Muscle layer of colon (tissue), 2 donors: ENCODE results near the gene LGALS3BP.

Experiments used
- H3K27ac ChIP-seq: one replicate; pipeline ENCODE4 v1.7.0; 2013; ENCODE audit warnings: low read depth, mild to moderate bottlenecking, low read length, moderate library complexity
- H3K27me3 ChIP-seq, 2 donors: one replicate each; pipeline ENCODE4 v1.7.0; 2013; ENCODE audit warnings: low read length in 2 of 2, mild to moderate bottlenecking in 2 of 2; ENCODE audit not compliant: insufficient read depth in 2 of 2, control insufficient read depth in 1 of 2
- H3K36me3 ChIP-seq: one replicate; pipeline ENCODE4 v1.7.0; 2013; ENCODE audit warnings: mild to moderate bottlenecking, low read length; ENCODE audit not compliant: insufficient read depth
- H3K4me1 ChIP-seq: one replicate; pipeline ENCODE4 v1.7.0; 2013; ENCODE audit warnings: mild to moderate bottlenecking, low read length; ENCODE audit not compliant: insufficient read depth
- H3K4me3 ChIP-seq, 2 donors: one replicate each; pipeline ENCODE4 v1.7.0; 2013; ENCODE audit warnings: low read length in 2 of 2, low read depth in 1 of 2, mild to moderate bottlenecking in 1 of 2, moderate library complexity in 1 of 2
- H3K9ac ChIP-seq: one replicate; pipeline ENCODE4 v1.7.0; 2013; ENCODE audit warnings: low read length
- H3K9me3 ChIP-seq: one replicate; pipeline ENCODE4 v1.7.0; 2013; ENCODE audit warnings: mild to moderate bottlenecking, low read length
- donor health status: abdominal sarcoma.
- donor health status: Adenocarcinoma of cecum.

The LGALS3BP gene

GRCh38 chr17:78921437-78921971, 58.2 kb downstream of the LGALS3BP start:
- Histone ChIP-seq H3K4me3 (peak overlapping the region in 1 of 2 donors; percentile 43), H3K4me1 (peaks cover 71% of the 10 kb centered on the region), H3K27ac (peak overlapping the region; percentile 87), H3K9ac (peak overlapping the region; percentile 21), H3K9me3 (no peaks in the 10 kb centered on the region), H3K36me3 (peaks cover 4% of the 10 kb centered on the region), H3K27me3 (no peaks in the 10 kb centered on the region)
